ENCODE results near the gene E2F2. TPM values are rescaled to one million over a fixed set of nuclear protein-coding genes. Genes with fewer than 3 reads are reported as not detected.

The E2F2 gene
- total and polyA plus RNA-seq, 2 donors = 0.08 to 2.9 TPM

GRCh38 chr1:23483321-23484252, 47.4 kb downstream of the E2F2 start, which contains the start of gene ASAP3:
Gene ASAP3 (minus strand): TSS chr1:23484179. CDS start chr1:23484133, 46 bp downstream.
- H3K4me3 ChIP-seq (ENCODE audit: low read depth, low read length) = peak within 1 kb of the TSS; percentile 68
- no peak for DNase-seq (ENCODE audit: extremely low spot score)
- no peaks in the 10 kb centered on the region for H3K36me3 ChIP-seq (ENCODE audit: insufficient read depth)
- H3K27ac ChIP-seq (ENCODE audit: low read depth) = peak within 1 kb of the TSS; percentile 74
- under 1% methylated on average over 83 of the region's 84 CpGs for WGBS
- H3K4me1 ChIP-seq (ENCODE audit: insufficient read depth) = no peaks in the 10 kb centered on the region

GRCh38 chr1:23481904-23482303, 49.1 kb downstream of the E2F2 start:
- Histone ChIP-seq H3K36me3 (ENCODE audit: insufficient read depth) (no peaks in the 10 kb centered on the region), H3K4me3 (ENCODE audit: low read depth, low read length) (no peak overlapping the region), H3K4me1 (ENCODE audit: insufficient read depth) (no peaks in the 10 kb centered on the region), H3K27ac (ENCODE audit: low read depth) (no peak overlapping the region)
- DNase-seq (ENCODE audit: extremely low spot score) = no peak
- 87% methylated on average over 6 of the region's 6 CpGs for WGBS

GRCh38 chr1:23481026-23481597, 49.9 kb downstream of the E2F2 start:
- 76% methylated on average over 7 of the region's 7 CpGs for WGBS
- H3K27ac ChIP-seq (ENCODE audit: low read depth) = no peak overlapping the region
- no peaks in the 10 kb centered on the region for H3K36me3 ChIP-seq (ENCODE audit: insufficient read depth)
- no peaks in the 10 kb centered on the region for H3K4me1 ChIP-seq (ENCODE audit: insufficient read depth)
- H3K4me3 ChIP-seq (ENCODE audit: low read depth, low read length) = no peak overlapping the region
- no peak for DNase-seq (ENCODE audit: extremely low spot score)

- H3K4me3 ChIP-seq (ENCODE audit: low read depth, low read length) = no peak overlapping the region
- 87% methylated on average over 4 of the region's 4 CpGs for WGBS
- no peak for DNase-seq (ENCODE audit: extremely low spot score)
- no peaks in the 10 kb centered on the region for H3K4me1 ChIP-seq (ENCODE audit: insufficient read depth)
- no peaks in the 10 kb centered on the region for H3K36me3 ChIP-seq (ENCODE audit: insufficient read depth)
- no peak overlapping the region for H3K27ac ChIP-seq (ENCODE audit: low read depth)
These were observed 50.6 kb downstream of the E2F2 start for GRCh38 chr1:23480187-23481025.

DNA sequence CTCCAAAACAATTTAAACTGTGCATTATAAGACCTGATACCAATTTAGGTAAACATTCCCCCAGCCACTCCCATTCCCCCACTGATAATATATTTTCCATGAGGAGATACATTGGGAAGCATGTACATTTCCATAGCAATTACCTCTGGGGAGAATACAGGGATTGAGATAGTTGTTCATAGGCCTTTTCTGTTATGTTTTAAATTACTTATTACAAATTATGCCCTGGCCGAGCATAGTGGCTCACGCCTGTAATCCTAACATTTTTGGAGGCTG, 51.4 kb downstream of the E2F2 start:
- WGBS = 68% methylated on average over 2 of the region's 2 CpGs
- Histone ChIP-seq H3K36me3 (ENCODE audit: insufficient read depth) (no peaks in the 10 kb centered on the region), H3K4me1 (ENCODE audit: insufficient read depth) (no peaks in the 10 kb centered on the region), H3K27ac (ENCODE audit: low read depth) (no peak overlapping the region), H3K4me3 (ENCODE audit: low read depth, low read length) (no peak overlapping the region)
- DNase-seq (ENCODE audit: extremely low spot score) = no peak

DNA sequence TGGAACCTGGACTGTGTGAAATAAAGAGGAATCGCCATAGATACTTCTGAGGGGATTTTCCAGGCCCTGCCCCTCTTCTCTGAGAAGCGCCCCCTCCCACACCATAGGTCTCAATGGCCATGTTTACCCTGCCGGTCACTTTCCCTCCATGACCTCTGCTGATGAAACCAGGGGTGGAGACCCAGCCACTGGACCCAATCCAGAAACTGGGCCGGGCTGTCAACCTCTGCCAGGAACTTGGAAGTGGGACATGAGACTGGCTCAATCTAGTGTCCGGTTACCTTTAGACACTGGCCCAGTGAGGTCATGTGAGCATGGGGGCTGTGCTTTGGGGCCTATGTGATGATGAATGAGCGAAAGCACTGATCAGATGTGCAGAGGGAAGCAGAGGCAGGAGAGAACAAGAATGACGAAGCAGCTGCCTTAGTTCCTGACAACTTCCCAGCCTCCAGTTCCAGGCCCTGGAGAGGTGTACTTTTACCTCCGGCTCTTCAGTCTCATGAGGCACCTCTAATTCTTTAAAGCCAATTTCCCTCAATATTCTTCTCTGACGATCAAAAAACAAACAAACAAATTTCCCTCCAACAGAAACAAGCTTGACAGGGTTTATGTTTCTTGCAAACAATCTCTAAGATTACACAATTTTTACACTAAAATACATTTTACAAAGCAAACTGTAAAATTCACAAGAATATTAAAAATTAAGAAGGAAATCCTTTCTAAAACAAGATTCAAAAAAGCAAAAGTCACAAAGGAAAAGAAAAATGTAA, 52.0 kb downstream of the E2F2 start:
- 37% methylated on average over 9 of the region's 9 CpGs for WGBS
- H3K4me1 ChIP-seq (ENCODE audit: insufficient read depth) = no peaks in the 10 kb centered on the region
- DNase-seq (ENCODE audit: extremely low spot score) = no peak
- no peaks in the 10 kb centered on the region for H3K36me3 ChIP-seq (ENCODE audit: insufficient read depth)
- H3K27ac ChIP-seq (ENCODE audit: low read depth) = no peak overlapping the region
- H3K4me3 ChIP-seq (ENCODE audit: low read depth, low read length) = no peak overlapping the region

DNA sequence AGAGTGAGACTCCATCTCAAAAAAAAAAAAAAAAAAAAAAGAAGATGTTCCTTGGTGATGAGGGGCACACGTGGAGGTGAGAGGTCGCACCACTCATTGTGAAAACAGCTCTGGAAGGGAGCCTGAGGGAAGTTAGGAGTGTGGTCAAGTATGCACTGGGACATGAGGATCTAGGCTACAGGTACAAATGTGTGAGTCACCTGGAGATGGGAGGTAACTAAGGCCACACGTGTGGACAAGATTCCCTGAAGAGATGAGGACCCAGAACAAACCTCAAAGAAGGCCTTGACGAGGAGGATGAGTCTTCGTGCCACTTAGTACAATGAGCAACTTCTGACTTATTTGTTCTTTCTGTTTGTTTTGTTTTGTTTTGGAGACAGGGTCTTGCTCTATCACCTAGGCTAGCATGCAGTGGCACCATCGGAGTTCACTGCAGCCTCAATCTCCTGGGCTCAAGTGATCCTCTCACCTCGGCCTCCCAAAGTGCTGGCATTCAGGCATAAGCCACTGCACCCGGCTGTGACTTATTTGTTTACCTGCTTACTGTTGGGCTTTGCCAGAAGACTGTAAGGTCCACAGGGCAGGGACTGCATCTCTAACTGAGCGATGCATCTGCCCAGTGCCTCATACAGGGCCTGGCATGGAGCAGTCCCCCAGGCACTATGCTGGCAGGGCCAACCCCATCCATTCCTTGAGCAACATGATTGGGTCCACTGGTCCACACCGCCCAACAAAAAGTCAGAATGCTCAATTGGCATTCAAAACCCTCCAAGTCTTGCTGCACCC, 53.5 kb downstream of the E2F2 start:
- Histone ChIP-seq H3K4me3 (ENCODE audit: low read depth, low read length) (no peak overlapping the region), H3K4me1 (ENCODE audit: insufficient read depth) (no peaks in the 10 kb centered on the region), H3K36me3 (ENCODE audit: insufficient read depth) (no peaks in the 10 kb centered on the region), H3K27ac (ENCODE audit: low read depth) (no peak overlapping the region)
- no peak for DNase-seq (ENCODE audit: extremely low spot score)
- WGBS = 84% methylated on average over 10 of the region's 10 CpGs

DNA sequence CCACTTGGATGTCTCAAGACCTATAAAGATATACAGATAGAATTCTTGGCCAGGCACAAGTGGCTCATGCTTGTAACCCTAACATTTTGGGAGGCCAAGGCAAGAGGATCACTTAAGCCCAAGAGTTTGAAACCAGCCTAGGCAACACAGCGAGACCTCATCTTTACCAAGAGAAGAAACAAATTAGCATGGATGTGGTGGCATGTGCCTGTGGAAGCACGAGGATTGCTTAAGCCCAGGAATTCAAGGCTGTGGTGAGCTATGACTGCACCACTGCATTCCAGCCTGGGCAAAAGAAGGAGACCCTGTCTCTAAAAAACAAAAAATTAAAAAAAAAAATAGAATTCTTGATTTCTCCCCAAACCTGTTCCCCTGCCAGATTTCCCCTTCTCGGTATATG, 55.4 kb downstream of the E2F2 start:
- Histone ChIP-seq H3K4me3 (ENCODE audit: low read depth, low read length) (no peak overlapping the region), H3K27ac (ENCODE audit: low read depth) (no peak overlapping the region), H3K4me1 (ENCODE audit: insufficient read depth) (no peaks in the 10 kb centered on the region), H3K36me3 (ENCODE audit: insufficient read depth) (no peaks in the 10 kb centered on the region)
- no peak for DNase-seq (ENCODE audit: extremely low spot score)
- 66% methylated on average over 3 of the region's 3 CpGs for WGBS

- Histone ChIP-seq H3K4me1 (ENCODE audit: insufficient read depth) (no peaks in the 10 kb centered on the region), H3K27ac (ENCODE audit: low read depth) (no peak overlapping the region), H3K4me3 (ENCODE audit: low read depth, low read length) (no peak overlapping the region), H3K36me3 (ENCODE audit: insufficient read depth) (no peaks in the 10 kb centered on the region)
- no peak for DNase-seq (ENCODE audit: extremely low spot score)
- WGBS = 38% methylated on average over 6 of the region's 6 CpGs
These were observed 55.9 kb downstream of the E2F2 start for GRCh38 chr1:23475134-23475628.

- Histone ChIP-seq H3K36me3 (ENCODE audit: insufficient read depth) (no peaks in the 10 kb centered on the region), H3K4me3 (ENCODE audit: low read depth, low read length) (no peak overlapping the region), H3K27ac (ENCODE audit: low read depth) (no peak overlapping the region), H3K4me1 (ENCODE audit: insufficient read depth) (no peaks in the 10 kb centered on the region)
- DNase-seq (ENCODE audit: extremely low spot score) = no peak
- 84% methylated on average over 6 of the region's 6 CpGs for WGBS
These were observed 57.8 kb downstream of the E2F2 start for GRCh38 chr1:23473037-23473800.

DNA sequence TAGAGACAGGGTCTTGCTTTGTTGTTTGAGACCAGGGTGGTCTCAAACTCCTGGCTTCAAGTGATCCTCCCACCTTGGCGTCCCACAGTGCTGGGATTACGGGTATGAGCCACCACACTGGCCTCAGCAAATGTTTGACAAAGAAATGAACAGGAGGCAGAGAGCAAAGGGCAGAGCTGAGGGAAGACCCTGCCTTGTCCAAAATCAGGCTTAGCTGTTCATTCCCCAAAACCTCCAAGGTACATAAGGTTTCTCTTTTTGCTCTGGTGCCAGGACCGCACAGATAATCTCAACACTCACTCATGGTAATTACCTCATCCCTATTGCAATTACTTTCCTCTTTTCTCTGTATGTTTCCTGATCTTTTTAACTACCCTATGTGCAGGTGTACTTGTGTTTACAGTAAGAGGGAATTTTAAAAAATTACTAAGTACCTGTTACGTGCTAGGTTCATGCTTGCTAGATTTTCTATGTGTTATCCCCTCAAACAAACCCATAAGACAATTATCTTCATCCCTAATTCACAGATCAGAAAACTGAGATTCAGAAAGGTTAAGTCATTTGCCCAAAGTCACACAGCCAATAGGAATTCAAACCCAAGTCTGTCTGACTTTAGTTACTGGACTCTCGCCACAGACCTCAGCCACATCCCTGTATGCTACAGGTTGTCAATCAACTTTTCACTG, 58.5 kb downstream of the E2F2 start:
- H3K4me1 ChIP-seq (ENCODE audit: insufficient read depth) = no peaks in the 10 kb centered on the region
- no peak overlapping the region for H3K4me3 ChIP-seq (ENCODE audit: low read depth, low read length)

More for the DNA sequence above, 58.5 kb downstream of the E2F2 start:
- WGBS = 91% methylated on average over 5 of the region's 5 CpGs
- no peak for DNase-seq (ENCODE audit: extremely low spot score)
- Histone ChIP-seq H3K36me3 (ENCODE audit: insufficient read depth) (no peaks in the 10 kb centered on the region), H3K27ac (ENCODE audit: low read depth) (no peak overlapping the region)

All from urinary bladder (tissue), 4 donors.